GM12872 (cell line): ENCODE data around the gene PVALEF.

ENCODE experiments used
- CTCF ChIP-seq: IDR thresholded peaks from 3 replicates; pipeline ENCODE4 v1.5.1; 2011; ENCODE audit warnings: low read depth, mild to moderate bottlenecking, low read length, moderate library complexity; ENCODE audit not compliant: insufficient read depth

Gene PVALEF

GRCh38 chr17:81151278-81151677 lies 14.0 kb upstream of the PVALEF start:
- no peak for TF ChIP-seq CTCF

DNA sequence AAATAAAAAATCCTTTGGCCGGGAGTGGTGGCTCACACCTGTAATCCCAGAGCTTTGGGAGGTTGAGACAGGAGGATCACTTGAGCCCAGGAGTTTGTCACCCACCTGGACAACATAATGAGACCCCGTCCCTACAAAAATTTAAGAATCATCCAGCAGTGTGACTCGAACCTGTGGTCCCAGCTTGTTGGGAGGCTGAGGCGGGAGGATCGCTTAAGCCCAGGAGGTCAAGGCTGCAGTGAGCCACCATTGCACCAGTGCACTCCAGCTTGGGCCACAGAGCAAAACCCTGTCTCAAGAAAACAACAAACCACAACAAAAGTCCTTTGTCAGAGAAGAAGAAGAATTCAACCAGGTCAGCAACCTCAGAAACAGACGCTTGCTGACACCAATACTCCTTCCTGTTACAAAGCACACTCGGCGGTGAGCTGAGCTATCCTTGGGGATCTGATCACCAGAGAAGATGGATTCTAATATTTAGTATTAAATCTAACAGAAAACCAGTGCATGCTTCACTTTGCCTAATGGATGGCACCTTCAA lies 12.9 kb upstream of the PVALEF start:
- no peak for TF ChIP-seq CTCF

DNA sequence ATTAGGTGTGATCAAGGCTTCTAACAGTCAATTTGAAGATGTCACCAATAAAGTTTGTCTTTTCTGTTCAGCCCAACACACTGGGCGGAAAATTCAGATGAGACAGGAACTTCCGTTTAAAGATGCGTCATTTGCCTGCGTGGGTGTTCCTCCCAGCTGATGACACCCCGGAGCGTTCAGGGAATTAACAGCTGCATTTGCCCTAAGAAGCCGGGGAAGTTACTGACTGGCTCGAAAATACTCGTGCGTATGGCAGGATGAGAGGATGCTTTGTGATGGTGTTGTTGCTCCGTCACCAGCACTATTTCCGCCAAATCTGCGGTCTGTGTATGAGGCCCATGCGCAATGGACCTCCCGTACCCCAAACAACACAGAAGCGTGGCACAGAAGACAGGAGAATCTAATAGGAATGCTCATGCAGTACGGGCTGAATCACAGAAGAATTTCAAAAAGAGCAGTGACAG lies 11.9 kb upstream of the PVALEF start:
- no peak for TF ChIP-seq CTCF

DNA sequence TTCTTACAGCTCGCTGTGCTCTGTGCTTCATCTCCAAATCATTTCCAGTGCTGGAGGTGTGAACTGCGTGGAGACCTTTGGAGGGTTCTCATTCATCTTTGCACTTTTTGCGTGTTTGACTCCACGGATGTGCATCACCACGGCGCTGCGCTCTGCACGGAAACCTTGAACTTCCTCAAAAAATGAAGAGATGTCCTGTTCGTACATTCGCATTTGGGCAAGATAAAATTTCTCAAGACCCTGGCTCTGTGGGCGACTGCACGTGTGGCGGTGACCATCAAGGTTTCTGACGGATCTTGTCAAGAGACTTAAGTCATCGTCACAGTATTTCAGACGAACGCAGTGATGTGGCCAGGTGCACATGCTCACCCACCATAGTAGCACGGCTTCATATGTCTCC lies 10.3 kb upstream of the PVALEF start:
- no peak for TF ChIP-seq CTCF

DNA sequence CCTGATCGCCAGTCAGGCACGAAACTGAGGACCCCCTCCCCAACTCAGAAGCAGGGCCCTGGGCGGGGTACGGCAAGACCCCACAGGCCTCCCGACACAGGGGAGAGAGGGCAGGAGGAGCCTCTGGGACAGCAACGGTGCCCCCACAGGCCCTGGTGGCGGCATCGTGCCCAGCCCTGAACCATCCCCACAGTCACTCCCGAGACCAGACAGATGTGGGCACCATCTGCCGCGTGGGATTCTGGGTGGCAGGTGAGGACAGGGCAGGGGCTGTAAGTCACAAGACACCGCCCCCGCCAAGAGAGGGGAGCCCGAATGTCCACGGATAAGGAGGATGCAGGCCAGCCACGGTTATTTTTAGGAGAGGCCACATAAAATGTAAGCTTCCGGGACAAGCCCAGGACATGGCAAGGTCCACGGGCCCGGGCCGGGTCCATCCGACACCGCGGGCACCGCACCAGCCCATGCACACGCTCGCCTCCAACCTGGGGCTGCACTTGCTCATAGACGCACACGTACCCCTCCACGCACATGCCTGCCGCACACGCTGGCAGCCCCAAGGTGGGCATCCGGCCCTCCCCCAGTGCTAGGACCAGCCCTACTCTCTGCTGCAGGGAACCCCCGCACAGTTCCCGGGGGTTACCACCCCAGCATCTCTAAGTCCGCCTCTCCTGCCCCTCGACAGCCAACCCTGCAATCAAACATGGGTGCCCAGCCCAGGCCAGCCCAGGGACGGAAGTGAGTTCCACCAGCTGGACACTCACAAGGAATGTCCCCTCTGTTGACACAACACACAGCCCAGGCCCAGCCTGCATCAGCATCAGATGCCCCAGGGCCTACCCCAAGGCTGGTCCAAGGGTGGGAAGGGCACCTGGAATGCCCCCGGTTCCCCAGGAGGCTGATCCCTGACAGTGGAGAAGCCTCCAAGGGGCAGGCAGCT lies 8.2 kb upstream of the PVALEF start:
- no peak for TF ChIP-seq CTCF

DNA sequence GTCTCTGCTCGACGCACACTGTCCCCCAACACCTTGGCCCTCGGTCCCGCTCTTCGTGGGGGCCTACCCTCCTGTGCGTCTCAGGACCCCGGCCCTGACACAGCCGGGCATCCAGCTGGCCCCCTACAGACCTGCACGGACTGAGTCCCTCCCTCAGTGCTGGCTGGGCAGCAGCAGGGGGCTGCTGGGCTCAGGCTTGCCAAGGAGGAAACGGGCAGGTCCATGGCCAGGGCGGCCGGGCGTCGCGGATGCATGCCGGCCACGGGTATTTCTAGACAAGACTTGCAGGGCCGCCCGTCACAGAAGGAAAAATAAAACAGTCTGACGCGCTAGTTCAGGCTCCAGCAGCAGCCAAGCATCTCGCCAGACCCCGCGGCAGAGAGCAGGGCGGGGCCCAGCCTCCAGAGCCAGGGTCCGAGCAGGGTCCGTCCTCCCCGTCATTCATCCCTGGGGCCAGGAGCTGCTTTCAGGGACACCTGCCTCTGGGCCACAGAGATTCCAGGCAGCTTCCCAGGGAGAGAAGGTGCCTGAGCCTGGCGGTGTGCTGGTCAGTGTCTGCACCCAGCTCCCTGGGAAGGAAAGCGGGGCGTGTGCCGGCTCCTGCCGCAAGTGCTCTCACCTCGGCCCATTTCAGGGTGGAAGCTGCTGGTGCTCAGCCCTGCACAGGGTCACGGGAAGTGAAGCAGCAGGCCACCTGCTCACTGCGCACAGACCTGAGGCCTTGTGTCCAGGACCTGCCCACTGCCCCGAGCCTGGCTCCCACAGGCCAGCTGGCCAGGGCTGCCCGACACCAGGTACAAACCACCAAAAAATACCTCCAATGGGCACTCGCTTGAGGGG lies 7.2 kb upstream of the PVALEF start:
- no peak for TF ChIP-seq CTCF

GRCh38 chr17:81158688-81159590 lies 6.4 kb upstream of the PVALEF start:
- no peak for TF ChIP-seq CTCF
